ENCODE data around the gene KCNIP3. TPM values are rescaled to one million over a fixed set of nuclear protein-coding genes. Genes with fewer than 3 reads are reported as not detected.

KCNIP3 gene
- total and polyA plus RNA-seq, 9 of the 15 experiments (the other 6 are each of a cell fraction or from before 2014, with no cell fraction given): 0.04 TPM; not detected in 8

- TF ChIP-seq DDX20 (tag; IDR thresholded peaks at IDR 0.05; ENCODE audit: low read depth) (no peak), ZNF586 (CRISPR knock-in tag; conservative IDR thresholded peaks at IDR 0.05) (no peak), RAD51 (IDR thresholded peaks at IDR 0.05; ENCODE audit: borderline replicate concordance, low read depth) (no peak), MTA2 (IDR thresholded peaks at IDR 0.05; ENCODE audit: low read depth) (no peak), ZNF134 (CRISPR knock-in tag; conservative IDR thresholded peaks at IDR 0.05) (no peak), HBP1 (CRISPR knock-in tag; IDR thresholded peaks at IDR 0.05) (no peak), ZEB2 (IDR thresholded peaks at IDR 0.05) (no peak), ZNF263 (CRISPR knock-in tag; IDR thresholded peaks at IDR 0.05; ENCODE audit: borderline replicate concordance) (no peak), PURB (CRISPR knock-in tag; IDR thresholded peaks at IDR 0.05; ENCODE audit: low read depth) (no peak), SNIP1 (IDR thresholded peaks at IDR 0.05; ENCODE audit: low read depth) (no peak), RB1 (IDR thresholded peaks at IDR 0.05; ENCODE audit: low read depth) (no peak), FUS (optimal IDR thresholded peaks at IDR 0.05; ENCODE audit: low read depth, low read length) (no peak)
Measured at GRCh38 chr2:95309599-95309998, 12.5 kb downstream of the KCNIP3 start (continued).

GRCh38 chr2:95310216-95310615, 13.1 kb downstream of the KCNIP3 start:
- Histone ChIP-seq H3K9ac (ENCODE audit: insufficient read depth in 1 of 2, low read depth in 2 of 2, low read length in 2 of 2) (no peak overlapping the region), H3K4me1 (replicated peaks in 1 of 2; ENCODE audit: control insufficient read depth in 2 of 2, insufficient read depth in 2 of 2, low read length in 2 of 2) (peaks cover 0 to 3% of the 10 kb centered on the region in 2 experiments; a peak in 1 of 5 replicates), H3K27ac (ENCODE audit: extremely low read depth, low read depth, low read length) (no peak overlapping the region), H3K4me3 (no peak overlapping the region), H2AFZ (ENCODE audit: low read depth, low read length) (no peak overlapping the region), H3K4me2 (ENCODE audit: insufficient read depth, low read length) (no peak overlapping the region), H3K79me2 (ENCODE audit: control insufficient read depth, insufficient read depth, low read length) (no peaks in the 10 kb centered on the region), H3K36me3 (ENCODE audit: control insufficient read depth, insufficient read depth, low read length) (no peaks in the 10 kb centered on the region), H3K27me3 (ENCODE audit: control insufficient read depth in 2 of 2, insufficient read depth in 2 of 2, low read length in 2 of 2) (peaks cover 10 to 66% of the 10 kb centered on the region in 2 experiments), H3K9me1 (ENCODE audit: control insufficient read depth, insufficient read depth, low read length) (no peaks in the 10 kb centered on the region), H4K20me1 (replicated peaks; ENCODE audit: control insufficient read depth, insufficient read depth, low read length) (peaks cover 8% of the 10 kb centered on the region; the same call in 1 of the 2 replicates), H3K9me3 (replicated peaks; ENCODE audit: control insufficient read depth, insufficient read depth, low read depth, low read length) (no peaks in the 10 kb centered on the region)
- CTCF ChIA-PET (ENCODE audit: low intra/inter-chr PET ratio): no interaction called here
- no TSS peak for BruUV-seq (replicated peaks)
- FAIRE-seq (no peak), ATAC-seq (no peak), DNase-seq (ENCODE audit: extremely low read depth in 1 of 4, low spot score in 3 of 4) (no peak)
- in situ Hi-C loops (cut with MboI): no loop called here
- POLR2A ChIA-PET: no interaction called here
- intact Hi-C loops (cut with micrococcal nuclease): no loop called here
- WGBS (ENCODE audit: insufficient coverage, low coverage, missing lambda C conversion rate): 0% methylated on average over 7 of the region's 8 CpGs
- TF ChIP-seq ZNF407 (IDR thresholded peaks at IDR 0.05; ENCODE audit: low read depth): no peak
- no peak for TF ChIP-seq BACH1 (tag; IDR thresholded peaks at IDR 0.05)
- no peak for TF ChIP-seq EP300 (IDR thresholded peaks at IDR 0.05; ENCODE audit: low read length)

All from K562 (cell line).